HAP-1 (cell line): ENCODE data around the gene SCO1.
A peak's percentile ranks its signal among the peaks of the same experiment; 100 is the strongest.
"Not testable (repeated sequence)": the region's sequence is repeated elsewhere in the genome, so short reads cannot be mapped to it uniquely, and the experiment has no call there.

Experiments used
- DNase-seq, 2 experiments: peaks; one replicate each; pipeline ENCODE4 v3.0.0-alpha.2; 2016 to 2020; ENCODE audit warnings: low spot score in 2 of 2
- H3K27me3 ChIP-seq: fragments of 250-450 bp; sonication (Bioruptor Pico); 2 replicates; pipeline ENCODE4 v1.5.1; 2020; ENCODE audit warnings: low read depth, mild to moderate bottlenecking, moderate library complexity
- H3K36me3 ChIP-seq: fragments of 250-450 bp; sonication (Bioruptor Pico); replicated peaks from 2 replicates; pipeline ENCODE4 v1.5.1; 2020; ENCODE audit warnings: mild to moderate bottlenecking
- H3K4me1 ChIP-seq: fragments of 250-450 bp; sonication (Bioruptor Pico); 2 replicates; pipeline ENCODE4 v1.5.1; 2020; ENCODE audit warnings: mild to moderate bottlenecking
- H3K4me3 ChIP-seq: fragments of 250-450 bp; sonication (Bioruptor Pico); 2 replicates; pipeline ENCODE4 v1.5.1; 2020; ENCODE audit warnings: mild to moderate bottlenecking, moderate library complexity
- H3K9me3 ChIP-seq: fragments of 250-450 bp; sonication (Bioruptor Pico); 2 replicates; pipeline ENCODE4 v1.5.1; 2020; ENCODE audit warnings: mild to moderate bottlenecking, moderate library complexity
- in situ Hi-C: fragments of 300-500 bp; cut with MboI; formaldehyde crosslinking; loops from 3 replicates; pipeline ENCODE4 v1.14.3; 2020; ENCODE audit warnings: low sequenced_read_pairs, inconsistent platforms, mixed read lengths

Gene SCO1

DNA sequence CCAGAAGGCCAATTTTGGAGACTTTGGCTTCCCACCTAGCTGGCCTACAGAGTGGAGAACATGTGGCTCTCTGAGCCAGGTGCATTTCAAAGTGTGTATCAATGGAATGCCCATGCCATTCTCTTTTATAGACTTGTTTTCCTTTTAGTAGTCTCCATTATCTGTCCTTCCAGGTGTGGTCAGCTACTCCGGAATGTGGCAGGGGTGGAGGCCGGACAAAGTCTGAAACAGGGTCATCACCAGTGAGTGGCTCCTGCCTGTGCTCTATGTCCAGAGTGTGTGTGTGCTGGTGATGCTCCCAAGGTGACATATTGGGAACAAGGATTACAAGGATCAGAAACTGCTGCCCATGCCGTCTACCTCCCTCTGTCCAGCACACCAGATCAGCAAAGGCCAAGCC, 36.3 kb upstream of the SCO1 start:
- no peak for DNase-seq
- Histone ChIP-seq H3K4me3 (no peak overlapping the region), H3K4me1 (peaks cover 6% of the 10 kb centered on the region), H3K27me3 (no peaks in the 10 kb centered on the region), H3K36me3 (no peaks in the 10 kb centered on the region), H3K9me3 (no peaks in the 10 kb centered on the region)
- in situ Hi-C loops = loop anchor here (10.0 to 25.0 kb wide), 2 partner anchors 111 to 1254 kb away; partner anchors contain the start of gene ZNF18

DNA sequence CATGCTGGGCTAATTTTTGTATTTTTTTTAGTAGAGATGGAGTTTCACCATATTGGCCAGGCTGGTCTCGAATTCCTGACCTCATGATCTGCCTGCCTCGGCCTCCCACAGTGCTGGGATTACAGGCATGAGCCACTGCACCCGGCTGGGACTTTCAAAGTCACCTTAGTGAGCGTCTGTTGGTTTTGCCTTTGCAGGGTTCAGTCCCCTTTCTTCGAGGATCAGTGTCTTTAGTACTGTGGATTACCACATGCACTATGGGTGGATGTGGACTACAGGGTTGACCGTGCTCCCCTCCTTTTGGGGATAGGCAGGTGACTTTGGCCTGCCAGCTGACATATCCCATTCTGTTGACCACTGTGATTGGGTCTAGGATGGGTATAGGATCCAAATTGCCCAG, 34.8 kb upstream of the SCO1 start:
- not testable (repeated sequence) for H3K27me3 ChIP-seq, H3K4me1 ChIP-seq, H3K9me3 ChIP-seq, DNase-seq, H3K36me3 ChIP-seq, H3K4me3 ChIP-seq
- in situ Hi-C loops = loop anchor here (10.0 to 25.0 kb wide), 2 partner anchors 113 to 1255 kb away; partner anchors contain the start of gene ZNF18

DNA sequence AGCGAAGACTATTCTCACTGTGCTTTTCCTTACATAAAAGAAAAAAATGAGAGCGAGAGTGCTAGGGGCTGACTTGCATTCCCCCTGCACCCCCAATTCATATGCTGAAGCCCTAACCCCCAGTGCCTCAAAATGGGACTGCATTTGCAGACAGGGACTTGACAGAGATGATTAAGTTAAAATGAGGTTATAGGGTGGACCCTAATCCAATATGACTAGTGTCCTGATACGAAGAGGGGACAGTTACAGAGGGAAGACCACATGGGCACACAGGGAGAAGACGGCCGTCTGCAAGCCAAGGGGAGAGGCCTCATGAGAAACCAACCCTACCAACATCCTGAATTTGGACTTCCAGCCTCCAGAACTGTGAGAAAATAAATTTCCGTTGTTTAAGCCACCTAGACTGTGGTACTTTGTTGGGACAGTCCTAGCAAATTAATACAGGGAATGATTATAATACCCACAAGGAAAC, 34.1 kb upstream of the SCO1 start:
- peak overlapping the region; percentile 57 for H3K4me3 ChIP-seq
- H3K4me1 ChIP-seq = peaks cover 6% of the 10 kb centered on the region
- in situ Hi-C loops = loop anchor here (10.0 to 25.0 kb wide), 2 partner anchors 113 to 1256 kb away; partner anchors contain the start of gene ZNF18

DNA sequence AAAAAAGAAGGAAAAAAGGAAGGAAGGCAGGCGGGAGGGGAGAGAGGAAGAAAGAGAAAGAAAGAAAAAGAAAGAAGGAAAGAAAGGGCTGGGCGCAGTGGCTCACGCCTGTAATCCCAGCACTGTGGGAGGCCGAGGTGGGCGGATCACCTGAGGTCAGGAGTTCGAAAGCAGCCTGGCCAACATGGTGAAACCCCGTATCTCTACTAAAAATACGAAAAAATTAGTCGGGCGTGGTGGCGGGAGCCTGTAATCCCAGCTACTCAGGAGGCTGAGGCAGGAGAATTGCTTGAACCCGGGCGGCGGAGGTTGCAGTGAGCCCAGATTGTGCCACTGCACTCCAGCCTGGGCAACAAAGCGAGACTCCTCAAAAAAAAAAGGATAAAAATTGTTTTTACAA, 32.9 kb upstream of the SCO1 start:
- H3K4me1 ChIP-seq, H3K9me3 ChIP-seq, H3K36me3 ChIP-seq, H3K27me3 ChIP-seq: not testable (repeated sequence)
- peak in 1 of 2 experiments; percentile 31 for DNase-seq
- H3K4me3 ChIP-seq = peak overlapping the region; percentile 57
- in situ Hi-C loops = loop anchor here (10.0 to 25.0 kb wide), 2 partner anchors 115 to 1257 kb away; partner anchors contain the start of gene ZNF18

More for the DNA sequence above, 34.1 kb upstream of the SCO1 start:
- no peaks in the 10 kb centered on the region for H3K9me3 ChIP-seq
- no peaks in the 10 kb centered on the region for H3K36me3 ChIP-seq
- H3K27me3 ChIP-seq = no peaks in the 10 kb centered on the region
- no peak for DNase-seq

DNA sequence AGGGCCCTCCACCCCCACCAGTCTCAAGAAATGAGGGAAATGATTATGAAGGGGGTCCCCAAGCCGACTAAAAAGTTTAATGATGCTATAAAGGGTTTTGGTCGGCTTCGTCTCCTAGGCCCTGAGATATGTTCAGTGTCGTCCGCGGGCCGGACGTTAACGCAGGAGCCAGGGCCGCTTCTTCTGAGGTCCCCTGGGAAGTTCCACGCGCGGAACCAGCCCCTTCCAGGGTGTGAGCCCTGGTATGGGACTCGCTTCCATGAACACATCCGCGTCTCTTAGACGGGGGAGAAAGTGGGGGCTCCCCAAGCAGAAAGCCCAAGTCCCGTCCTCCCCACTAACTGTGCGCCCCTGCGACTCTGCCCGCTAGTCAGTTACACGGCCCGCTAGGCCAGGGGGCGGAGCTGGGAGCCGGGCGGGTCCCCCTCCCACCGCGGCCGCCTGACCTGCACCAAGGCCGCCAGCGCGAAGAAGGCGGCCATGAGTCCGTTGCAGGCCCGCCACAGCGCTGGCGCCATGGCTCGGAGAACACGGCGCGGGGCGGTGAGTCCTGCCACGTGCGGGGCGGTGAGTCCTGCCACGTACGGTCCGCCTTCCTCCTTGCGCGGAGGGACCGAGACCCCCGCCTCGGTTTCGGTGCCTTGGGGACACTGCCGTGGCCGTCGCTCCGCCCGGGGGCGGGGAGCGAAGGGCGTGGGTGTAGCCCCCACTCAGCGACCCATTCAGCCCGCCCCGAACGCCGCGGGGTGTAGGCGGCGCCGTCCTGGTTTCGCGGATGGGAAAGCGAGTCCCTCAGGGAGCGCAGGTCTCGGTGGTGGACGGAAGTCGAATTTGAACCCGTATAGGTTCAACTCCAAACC, 32.2 kb upstream of the SCO1 start, which contains the start of gene TMEM220:
Gene TMEM220, minus strand, starts transcription at position 690 of the 860 bp plus-strand sequence. Its CDS starts 172 bp downstream, at position 518.
- Histone ChIP-seq H3K9me3 (no peaks in the 10 kb centered on the region), H3K36me3 (no peaks in the 10 kb centered on the region), H3K27me3 (no peaks in the 10 kb centered on the region), H3K4me3 (peak within 1 kb of the TSS; percentile 57), H3K4me1 (peaks cover 6% of the 10 kb centered on the region)
- peak; percentile 73 to 86 for DNase-seq
- in situ Hi-C loops = loop anchor here (10.0 to 25.0 kb wide), 2 partner anchors 115 to 1258 kb away; partner anchors contain the start of gene ZNF18

DNA sequence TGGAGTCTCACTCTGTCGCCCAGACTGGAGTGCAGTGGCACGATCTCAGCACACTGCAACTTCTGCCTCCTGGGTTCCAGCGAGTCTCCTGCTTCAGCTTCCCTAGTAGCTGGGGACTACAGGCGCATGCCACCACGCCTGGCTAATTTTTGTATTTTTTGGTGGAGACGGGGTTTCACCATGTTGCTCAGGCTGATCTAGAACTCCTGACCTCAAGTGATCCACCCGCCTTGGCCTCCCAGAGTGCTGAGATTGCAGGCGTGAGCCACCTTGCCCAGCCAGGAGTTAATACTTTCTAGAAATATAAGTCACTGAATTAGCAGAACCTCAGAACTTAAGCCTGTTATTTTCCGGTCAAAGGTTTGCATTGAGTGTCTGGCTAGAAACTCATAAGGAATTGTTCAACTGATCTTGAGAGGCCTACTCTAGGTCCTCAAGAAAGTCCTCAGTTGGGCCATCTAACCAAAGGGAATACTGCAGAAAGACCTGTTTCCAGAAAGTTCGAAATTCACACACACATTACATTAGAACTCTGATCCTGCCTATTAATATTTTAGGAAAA, 31.1 kb upstream of the SCO1 start:
- Histone ChIP-seq H3K36me3 (no peaks in the 10 kb centered on the region), H3K9me3 (no peaks in the 10 kb centered on the region), H3K4me1 (peaks cover 6% of the 10 kb centered on the region), H3K4me3 (peak overlapping the region; percentile 57; the same call in 1 of the 2 replicates), H3K27me3 (no peaks in the 10 kb centered on the region)
- no peak for DNase-seq
- in situ Hi-C loops = loop anchor here (25.0 kb wide), 1 partner anchor 1259 kb away; the partner anchor contains the start of gene ZNF18

DNA sequence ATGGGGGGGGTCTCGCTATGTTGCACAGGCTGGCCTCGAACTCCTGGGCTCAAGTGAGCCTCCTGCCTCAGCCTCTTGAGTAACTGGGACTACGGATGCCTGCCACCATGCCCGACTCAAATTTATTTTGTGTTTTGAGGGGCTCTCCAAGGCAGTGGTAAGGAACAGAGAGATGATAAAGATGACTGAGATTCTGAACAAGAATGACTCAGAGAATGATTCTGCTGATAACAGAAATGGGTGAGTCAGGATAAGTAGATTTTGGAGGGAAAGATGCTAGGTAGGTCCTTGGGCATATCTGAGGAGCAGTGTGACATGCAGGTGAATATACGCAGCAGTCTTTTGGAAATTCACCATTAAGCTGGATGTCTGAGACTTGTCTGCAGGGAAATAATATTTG, 29.9 kb upstream of the SCO1 start:
- DNase-seq = no peak
- Histone ChIP-seq H3K27me3 (no peaks in the 10 kb centered on the region), H3K36me3 (no peaks in the 10 kb centered on the region), H3K9me3 (no peaks in the 10 kb centered on the region), H3K4me3 (no peak overlapping the region), H3K4me1 (peaks cover 6% of the 10 kb centered on the region)
- in situ Hi-C loops = loop anchor here (25.0 kb wide), 1 partner anchor 1260 kb away; the partner anchor contains the start of gene ZNF18

DNA sequence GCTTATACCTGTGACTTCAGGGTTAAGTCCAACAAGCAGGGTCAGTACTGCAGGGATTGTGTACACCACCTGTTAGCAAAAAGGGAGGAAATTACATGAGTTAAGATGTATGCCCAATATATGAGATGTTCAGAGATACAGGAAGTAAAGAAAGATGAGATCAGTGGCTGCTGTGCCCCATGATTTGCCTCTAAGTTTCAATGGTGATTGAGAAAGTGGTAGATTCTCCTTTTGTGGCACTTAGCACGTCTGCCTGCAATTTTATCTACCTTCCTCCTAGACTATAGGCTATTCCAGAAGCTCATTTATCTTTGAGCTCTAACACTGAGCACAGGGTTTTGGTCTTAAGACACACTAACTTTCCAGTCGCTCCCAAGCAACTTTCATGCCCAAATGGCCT, 28.9 kb upstream of the SCO1 start:
- Histone ChIP-seq H3K27me3 (no peaks in the 10 kb centered on the region), H3K36me3 (no peaks in the 10 kb centered on the region), H3K9me3 (no peaks in the 10 kb centered on the region), H3K4me1 (no peaks in the 10 kb centered on the region; the same call in 1 of the 2 replicates), H3K4me3 (no peak overlapping the region)
- in situ Hi-C loops = loop anchor here (25.0 kb wide), 1 partner anchor 1261 kb away; the partner anchor contains the start of gene ZNF18
- DNase-seq = no peak

DNA sequence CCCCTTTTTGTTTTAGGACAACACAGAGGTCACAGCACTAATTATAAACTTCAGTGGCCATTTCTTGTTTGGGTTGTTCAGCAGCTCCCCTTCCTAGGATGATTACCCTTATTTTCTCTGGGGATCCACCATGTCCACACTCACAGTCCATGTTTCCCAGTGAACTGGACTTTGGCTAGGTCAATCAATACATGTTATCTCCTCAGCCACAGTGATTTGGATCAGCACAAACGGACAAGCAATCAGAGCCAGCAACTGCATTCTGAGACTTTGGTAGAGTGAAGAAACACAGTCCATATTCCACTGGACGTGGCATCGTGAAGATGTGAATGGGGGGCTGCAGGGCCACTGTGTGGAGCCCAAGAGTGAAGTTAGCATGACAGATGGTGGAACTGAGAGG, 27.9 kb upstream of the SCO1 start:
- H3K36me3 ChIP-seq = peaks cover under 1% of the 10 kb centered on the region; the same call in 1 of the 2 replicates
- no peaks in the 10 kb centered on the region; the same call in 1 of the 2 replicates for H3K4me1 ChIP-seq
- H3K4me3 ChIP-seq = no peak overlapping the region
- no peaks in the 10 kb centered on the region for H3K9me3 ChIP-seq
- in situ Hi-C loops = loop anchor here (25.0 kb wide), 1 partner anchor 1262 kb away; the partner anchor contains the start of gene ZNF18
- DNase-seq = no peak
- no peaks in the 10 kb centered on the region for H3K27me3 ChIP-seq

DNA sequence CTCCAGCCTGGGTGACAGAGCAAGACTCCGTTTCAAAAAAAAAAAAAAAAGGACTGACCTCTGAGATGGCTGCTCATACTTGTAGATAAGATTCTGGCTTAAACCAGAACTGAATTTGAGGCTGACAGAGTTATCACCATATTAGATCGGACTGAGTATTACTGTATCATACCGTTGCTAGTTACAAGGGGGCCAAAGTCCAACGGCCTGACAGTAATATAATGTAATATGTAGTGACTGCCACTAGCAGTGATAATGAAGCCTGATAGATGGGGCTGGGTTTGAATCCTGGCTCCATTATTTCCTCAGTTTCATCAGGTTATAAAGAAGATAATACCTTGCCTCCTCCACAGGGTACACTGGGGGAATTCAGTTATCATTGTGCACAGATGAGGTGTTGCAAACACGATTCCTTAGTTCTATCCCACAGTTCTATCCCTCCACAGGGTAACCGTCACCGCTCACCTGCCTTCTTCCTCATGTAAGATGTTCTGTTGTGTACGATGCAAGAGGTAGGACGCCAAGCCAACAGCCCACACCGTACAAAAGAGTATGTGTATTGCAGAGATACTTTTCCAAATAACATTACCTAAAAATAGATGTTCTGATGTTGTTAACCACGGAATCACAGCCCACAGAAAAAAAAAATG, 27.3 kb upstream of the SCO1 start:
- no peak for DNase-seq
- Histone ChIP-seq H3K27me3 (no peaks in the 10 kb centered on the region), H3K36me3 (peaks cover 3% of the 10 kb centered on the region; the same call in 1 of the 2 replicates), H3K4me1 (no peaks in the 10 kb centered on the region), H3K9me3 (no peaks in the 10 kb centered on the region), H3K4me3 (no peak overlapping the region)
- in situ Hi-C loops = loop anchor here (25.0 kb wide), 1 partner anchor 1263 kb away; the partner anchor contains the start of gene ZNF18

DNA sequence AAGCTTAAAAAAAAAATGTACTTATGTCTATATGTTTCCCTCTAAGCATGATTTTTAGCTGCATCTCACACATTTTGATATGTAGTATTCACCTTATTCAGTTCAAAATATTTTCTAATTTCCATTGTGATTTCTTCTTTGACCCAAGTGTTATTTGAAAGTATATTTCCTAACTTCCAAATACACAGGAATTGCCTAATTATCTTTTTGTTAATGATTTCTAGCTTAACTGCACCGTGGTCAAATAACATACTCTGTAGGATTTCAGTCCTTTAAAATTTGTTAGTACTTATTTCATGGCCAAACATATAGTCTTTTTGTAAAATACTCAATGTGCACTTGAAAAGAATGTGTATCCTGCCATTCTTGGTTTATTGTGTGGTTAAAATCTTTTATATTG, 21.2 kb upstream of the SCO1 start:
- DNase-seq = no peak
- H3K9me3 ChIP-seq = no peaks in the 10 kb centered on the region
- H3K36me3 ChIP-seq = peaks cover 3% of the 10 kb centered on the region; the same call in 1 of the 2 replicates
- H3K4me1 ChIP-seq = no peaks in the 10 kb centered on the region
- no peak overlapping the region for H3K4me3 ChIP-seq
- in situ Hi-C loops = no loop called here
- no peaks in the 10 kb centered on the region for H3K27me3 ChIP-seq

DNA sequence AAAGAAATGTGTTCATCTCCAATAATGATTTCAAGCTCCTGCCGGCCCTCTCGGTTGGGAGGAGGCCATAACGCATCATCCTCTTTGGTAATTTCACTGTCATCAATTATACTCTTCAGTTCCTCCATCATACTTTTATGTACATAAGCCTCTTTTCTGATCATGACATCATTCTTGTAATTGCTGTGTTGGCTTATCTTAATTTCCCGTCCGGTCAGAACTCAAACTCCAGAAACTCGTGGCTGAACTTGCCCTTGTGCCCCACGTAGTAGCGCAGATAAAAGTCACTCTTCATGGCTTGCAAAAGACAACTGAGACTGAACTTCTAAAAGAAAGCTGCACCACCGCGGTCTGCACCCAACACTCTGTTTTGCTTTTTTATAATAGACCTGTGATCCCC, 18.9 kb upstream of the SCO1 start:
- Histone ChIP-seq H3K27me3 (no peaks in the 10 kb centered on the region), H3K4me3 (no peak overlapping the region), H3K9me3 (no peaks in the 10 kb centered on the region), H3K4me1 (peaks cover 2% of the 10 kb centered on the region), H3K36me3 (peaks cover 19% of the 10 kb centered on the region)
- DNase-seq = no peak
- in situ Hi-C loops = no loop called here

DNA sequence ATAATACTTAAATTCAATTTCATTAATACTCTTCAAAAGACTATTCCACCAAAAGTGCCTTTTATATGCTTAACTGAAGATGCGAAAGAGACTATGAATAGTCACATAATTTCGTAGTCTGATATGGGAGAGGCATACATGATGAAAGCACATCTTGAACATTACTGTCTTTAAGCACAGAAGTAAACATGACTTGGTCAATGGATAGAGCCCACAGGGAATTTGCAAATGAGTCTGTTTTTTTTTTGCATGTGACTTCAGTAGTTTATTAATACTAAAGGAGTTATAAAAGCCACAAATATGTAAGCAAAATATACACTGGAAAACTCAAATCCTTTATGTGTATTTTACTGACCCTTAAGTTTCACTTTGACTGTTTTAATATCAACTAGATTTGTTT, 16.0 kb upstream of the SCO1 start:
- H3K4me1 ChIP-seq = peaks cover 12% of the 10 kb centered on the region
- peaks cover 35% of the 10 kb centered on the region for H3K36me3 ChIP-seq
- no peaks in the 10 kb centered on the region for H3K9me3 ChIP-seq
- no peak for DNase-seq
- in situ Hi-C loops = no loop called here
- no peak overlapping the region for H3K4me3 ChIP-seq
- no peaks in the 10 kb centered on the region for H3K27me3 ChIP-seq
